CD4-positive, alpha-beta memory T cell (primary cell): ENCODE data around the gene IGSF8. TPM values are rescaled to one million over a fixed set of nuclear protein-coding genes. Genes with fewer than 3 reads are reported as not detected.

ENCODE experiments used
- CTCF ChIA-PET: fragments of 350-600 bp; sonication (Branson Sonifier 250); formaldehyde crosslinking; loops from one replicate; lab custom pipeline; 2021; ENCODE audit warnings: inconsistent platforms; ENCODE audit not compliant: partially characterized antibody; lab: Charles Lee
- POLR2A ChIA-PET: fragments of 350-600 bp; sonication (Branson Sonifier 250); formaldehyde crosslinking; loops from one replicate; lab custom pipeline; 2021; ENCODE audit not compliant: partially characterized antibody; lab: Charles Lee
- DNase-seq, 5 donors: peaks; one replicate each; pipeline versions ENCODE4 v3.0.0 to v3.0.0-alpha.2; 2020 to 2022; ENCODE audit warnings: mixed read lengths in 1 of 5
- H3K27ac ChIP-seq: one replicate; pipeline ENCODE4 v1.7.0; 2013; ENCODE audit warnings: low read depth, low read length
- H3K27me3 ChIP-seq: 2 replicates; pipeline ENCODE4 v1.7.0; 2013; ENCODE audit warnings: mild to moderate bottlenecking, low read length, moderate library complexity; ENCODE audit not compliant: insufficient read depth
- H3K36me3 ChIP-seq: 2 replicates; pipeline ENCODE4 v1.7.0; 2013; ENCODE audit warnings: mild to moderate bottlenecking, low read length, moderate library complexity; ENCODE audit not compliant: insufficient read depth
- H3K4me1 ChIP-seq: 2 replicates; pipeline ENCODE4 v1.7.0; 2013; ENCODE audit warnings: mild to moderate bottlenecking, low read length, moderate library complexity; ENCODE audit not compliant: insufficient read depth
- H3K4me3 ChIP-seq, 2 donors: one replicate each; pipeline ENCODE4 v1.7.0; 2013; ENCODE audit warnings: low read length in 2 of 2, mild to moderate bottlenecking in 1 of 2
- H3K9me3 ChIP-seq, 2 donors: one replicate each; pipeline ENCODE4 v1.7.0; 2013; ENCODE audit warnings: low read length in 2 of 2, control low read depth in 1 of 2; ENCODE audit not compliant: control insufficient read depth in 1 of 2
- H3K27ac Mint-ChIP-seq, 7 donors: one replicate each; pipeline ENCODE4 v1.8.0; 2020 to 2021; ENCODE audit warnings: mixed read lengths in 7 of 7, mild to moderate bottlenecking in 6 of 7, inconsistent platforms in 3 of 7, moderate library complexity in 3 of 7
- H3K27me3 Mint-ChIP-seq, 2 donors: one replicate each; pipeline ENCODE4 v1.8.0; 2020 to 2021; ENCODE audit warnings: mixed read lengths in 2 of 2
- H3K36me3 Mint-ChIP-seq, 2 donors: one replicate each; pipeline ENCODE4 v1.8.0; 2020 to 2021; ENCODE audit warnings: mixed read lengths in 2 of 2, inconsistent platforms in 1 of 2, mild to moderate bottlenecking in 1 of 2
- H3K4me1 Mint-ChIP-seq, 4 donors: one replicate each; pipeline ENCODE4 v1.8.0; 2020 to 2021; ENCODE audit warnings: mixed read lengths in 4 of 4, mild to moderate bottlenecking in 1 of 4
- H3K4me3 Mint-ChIP-seq, 8 donors: one replicate each; pipeline ENCODE4 v1.8.0; 2020 to 2021; ENCODE audit warnings: mixed read lengths in 8 of 8, mild to moderate bottlenecking in 7 of 8, moderate library complexity in 6 of 8, inconsistent platforms in 3 of 8
- H3K9me3 Mint-ChIP-seq, 8 donors: one replicate each; pipeline ENCODE4 v1.8.0; 2020 to 2021; ENCODE audit warnings: mixed read lengths in 8 of 8, mild to moderate bottlenecking in 5 of 8, inconsistent platforms in 3 of 8, moderate library complexity in 1 of 8
- intact Hi-C: fragments of 100-400 bp; cut with micrococcal nuclease; formaldehyde crosslinking; loops from one replicate; pipeline ENCODE4 v1.15.1; 2023
- polyA plus RNA-seq, 2 donors: library from polyadenylated mRNA; unstranded; fragments of 300-500 nt; fragmentation: Illumina TruSeq; gene quantifications; one replicate each; pipeline ENCODE4 v1.2.3, GENCODE V29; 2021
- total RNA-seq, 2 experiments: library from RNA; stranded (reverse); gene quantifications; one replicate each; pipeline ENCODE4 v1.2.3, GENCODE V29; 2021

Gene IGSF8
- total and polyA plus RNA-seq, 4 experiments from 2014 or later: 36.8 to 51.2 (median 47.9) TPM

- POLR2A ChIA-PET: no interaction called here
- Mint-ChIP-seq H3K4me3 (no peak overlapping the region), H3K27me3 (peaks cover 52 to 61% of the 10 kb centered on the region in 2 donors), H3K9me3 (no peaks in the 10 kb centered on the region), H3K27ac (no peak overlapping the region), H3K4me1 (peaks cover 0 to 3% (median under 1%) of the 10 kb centered on the region in 4 donors), H3K36me3 (no peaks in the 10 kb centered on the region)
- DNase-seq: no peak
- Histone ChIP-seq H3K36me3 (no peaks in the 10 kb centered on the region), H3K4me3 (no peak overlapping the region), H3K9me3 (no peaks in the 10 kb centered on the region), H3K27me3 (peaks cover 35% of the 10 kb centered on the region), H3K27ac (no peak overlapping the region), H3K4me1 (no peaks in the 10 kb centered on the region)
- CTCF ChIA-PET: interaction anchor here (0.7 to 11.9 kb wide), 13 partner anchors 7 to 145 kb away, joined by 3 to 141 read pairs (median 8); partner anchors contain the start of genes IGSF8 and KCNJ10
- intact Hi-C loops: no loop called here
Observed at GRCh38 chr1:160077486-160077885, 20.9 kb downstream of the IGSF8 start.

GRCh38 chr1:160076295-160076694 lies 22.1 kb downstream of the IGSF8 start:
- peaks cover 53 to 60% of the 10 kb centered on the region in 2 donors for H3K27me3 Mint-ChIP-seq
- intact Hi-C loops: no loop called here
- Histone ChIP-seq H3K27me3 (peaks cover 32% of the 10 kb centered on the region), H3K4me1 (peaks cover under 1% of the 10 kb centered on the region), H3K27ac (no peak overlapping the region), H3K9me3 (no peaks in the 10 kb centered on the region), H3K36me3 (no peaks in the 10 kb centered on the region), H3K4me3 (no peak overlapping the region)
- H3K36me3 Mint-ChIP-seq: peaks cover 0 to 6% of the 10 kb centered on the region in 2 donors
- ChIA-PET POLR2A (no interaction called here), CTCF (interaction anchor here (4.2 to 11.9 kb wide), 2 partner anchors 11 to 30 kb away, joined by 30 to 141 read pairs; no protein-coding TSS in a partner anchor)
- DNase-seq: no peak
- H3K9me3 Mint-ChIP-seq: peaks cover 0 to 1% (median 0%) of the 10 kb centered on the region in 8 donors
- no peak overlapping the region for H3K4me3 Mint-ChIP-seq
- peaks cover 0 to 2% (median 0%) of the 10 kb centered on the region in 4 donors for H3K4me1 Mint-ChIP-seq
- H3K27ac Mint-ChIP-seq: peak overlapping the region in 1 of 7 donors; percentile 45

DNA sequence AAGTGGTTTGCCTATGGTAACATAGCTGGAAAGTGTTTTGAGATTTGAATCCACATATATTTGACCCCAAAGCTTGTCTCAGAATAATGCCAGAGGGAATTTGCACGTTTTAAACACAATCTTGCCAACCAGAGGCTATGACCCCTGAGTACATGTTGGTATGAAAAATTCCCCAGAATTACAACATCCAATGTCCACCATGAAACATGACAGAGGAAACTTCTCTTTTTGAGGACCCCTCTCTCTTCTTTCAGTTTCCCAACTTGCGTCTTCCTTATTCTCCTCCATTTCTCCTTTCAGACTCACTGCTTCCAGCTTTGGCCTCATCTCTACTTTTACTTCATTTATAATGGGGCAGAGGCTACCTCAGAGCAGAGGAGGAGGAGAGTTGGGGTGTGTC lies 22.6 kb downstream of the IGSF8 start:
- peaks cover 51 to 57% of the 10 kb centered on the region in 2 donors for H3K27me3 Mint-ChIP-seq
- H3K4me1 ChIP-seq: peaks cover 5% of the 10 kb centered on the region
- DNase-seq: no peak
- no peaks in the 10 kb centered on the region for H3K36me3 ChIP-seq
- H3K9me3 Mint-ChIP-seq: peaks cover 0 to 2% (median 0%) of the 10 kb centered on the region in 8 donors
- no peak overlapping the region for H3K4me3 ChIP-seq
- H3K4me3 Mint-ChIP-seq: no peak overlapping the region
- H3K27ac ChIP-seq: no peak overlapping the region
- CTCF ChIA-PET: interaction anchor here (4.2 to 11.9 kb wide), 2 partner anchors 12 to 29 kb away, joined by 30 to 141 read pairs; no protein-coding TSS in a partner anchor
- H3K4me1 Mint-ChIP-seq: peaks cover 0 to 2% (median under 1%) of the 10 kb centered on the region in 4 donors
- H3K9me3 ChIP-seq: no peaks in the 10 kb centered on the region
- peaks cover 0 to 6% of the 10 kb centered on the region in 2 donors for H3K36me3 Mint-ChIP-seq
- intact Hi-C loops: no loop called here
- POLR2A ChIA-PET: no interaction called here
- peak overlapping the region in 1 of 7 donors; percentile 45 for H3K27ac Mint-ChIP-seq
- peaks cover 32% of the 10 kb centered on the region for H3K27me3 ChIP-seq

- no peaks in the 10 kb centered on the region for H3K36me3 ChIP-seq
- H3K27me3 Mint-ChIP-seq: peaks cover 47 to 53% of the 10 kb centered on the region in 2 donors
- no peaks in the 10 kb centered on the region for H3K9me3 ChIP-seq
- intact Hi-C loops: no loop called here
- no peak overlapping the region for H3K4me3 ChIP-seq
- ChIA-PET POLR2A (no interaction called here), CTCF (interaction anchor here (1.6 to 4.1 kb wide), 2 partner anchors 11 to 29 kb away, joined by 8 to 13 read pairs; no protein-coding TSS in a partner anchor)
- H3K9me3 Mint-ChIP-seq: peaks cover 0 to 2% (median 0%) of the 10 kb centered on the region in 8 donors
- no peak overlapping the region for H3K27ac Mint-ChIP-seq
- no peak overlapping the region for H3K27ac ChIP-seq
- H3K27me3 ChIP-seq: peaks cover 24% of the 10 kb centered on the region
- H3K4me1 Mint-ChIP-seq: peaks cover 6 to 8% (median 8%) of the 10 kb centered on the region in 4 donors
- peaks cover 0 to 6% of the 10 kb centered on the region in 2 donors for H3K36me3 Mint-ChIP-seq
- H3K4me3 Mint-ChIP-seq: no peak overlapping the region
- H3K4me1 ChIP-seq: peaks cover 11% of the 10 kb centered on the region
- no peak for DNase-seq
Observed at GRCh38 chr1:160074865-160075264, 23.6 kb downstream of the IGSF8 start.

- Mint-ChIP-seq H3K36me3 (peaks cover 0 to 6% of the 10 kb centered on the region in 2 donors), H3K27ac (peak overlapping the region in 1 of 7 donors; percentile 72), H3K9me3 (peaks cover 0 to 2% (median 0%) of the 10 kb centered on the region in 8 donors), H3K4me1 (peaks cover 6 to 12% (median 9%) of the 10 kb centered on the region in 4 donors), H3K27me3 (peaks cover 28 to 50% of the 10 kb centered on the region in 2 donors), H3K4me3 (peak overlapping the region in 1 of 8 donors; percentile 8)
- Histone ChIP-seq H3K4me3 (no peak overlapping the region), H3K27me3 (peaks cover 20% of the 10 kb centered on the region), H3K9me3 (no peaks in the 10 kb centered on the region), H3K4me1 (peaks cover 15% of the 10 kb centered on the region), H3K27ac (no peak overlapping the region), H3K36me3 (no peaks in the 10 kb centered on the region)
- ChIA-PET CTCF (interaction anchor here (1.2 to 4.1 kb wide), 4 partner anchors 11 to 64 kb away, joined by 3 to 18 read pairs (median 8); partner anchors contain the start of gene KCNJ9), POLR2A (interaction anchor here (1.3 kb wide), 1 partner anchor 27 kb away, joined by 4 read pairs; the partner anchor contains the start of gene IGSF8)
- DNase-seq: no peak
- intact Hi-C loops: no loop called here
Observed at GRCh38 chr1:160071289-160071688, 27.1 kb downstream of the IGSF8 start.

GRCh38 chr1:160070243-160071163 lies 27.9 kb downstream of the IGSF8 start:
- peak; percentile 47 to 68 (median 51) for DNase-seq
- peaks cover 6 to 12% (median 9%) of the 10 kb centered on the region in 4 donors for H3K4me1 Mint-ChIP-seq
- Histone ChIP-seq H3K27ac (no peak overlapping the region), H3K4me3 (peak overlapping the region in 1 of 2 donors; percentile 60), H3K27me3 (peaks cover 20% of the 10 kb centered on the region), H3K9me3 (no peaks in the 10 kb centered on the region), H3K36me3 (no peaks in the 10 kb centered on the region), H3K4me1 (peaks cover 15% of the 10 kb centered on the region)
- H3K9me3 Mint-ChIP-seq: peaks cover 0 to 2% (median 0%) of the 10 kb centered on the region in 8 donors
- POLR2A ChIA-PET: no interaction called here
- H3K4me3 Mint-ChIP-seq: peak overlapping the region; percentile 85 to 97 (median 92)
- CTCF ChIA-PET: interaction anchor here (0.9 to 4.1 kb wide), 5 partner anchors 8 to 25 kb away, joined by 3 to 18 read pairs (median 8); partner anchors contain the start of gene KCNJ9
- H3K27me3 Mint-ChIP-seq: peaks cover 26 to 51% of the 10 kb centered on the region in 2 donors
- peak overlapping the region in 5 of 7 donors; percentile 53 to 86 (median 60) for H3K27ac Mint-ChIP-seq
- H3K36me3 Mint-ChIP-seq: peaks cover 0 to 6% of the 10 kb centered on the region in 2 donors
- intact Hi-C loops: no loop called here
